Germinal center (tissue), 1 donor: Measurements from ENCODE around the gene GAGE12F.
"Not testable (repeated sequence)": the region's sequence is repeated elsewhere in the genome, so short reads cannot be mapped to it uniquely, and the experiment has no call there.

Experiments
- DNase-seq: peaks from one replicate; pipeline ENCODE4 v3.0.0; 2012; ENCODE audit warnings: mixed read lengths, low spot score

Gene GAGE12F

GRCh38 chrX:49560542-49560941 lies at the start of gene GAGE12F:
Gene GAGE12F, plus strand, starts transcription at chrX:49560842. Its CDS starts 1,155 bp downstream, at chrX:49561997.
- not testable (repeated sequence) for DNase-seq

- not testable (repeated sequence) for DNase-seq
Observed at GRCh38 chrX:49531877-49532276, 28.8 kb upstream of the GAGE12F start, which contains the start of gene GAGE12C. Gene GAGE12C, plus strand, starts transcription at chrX:49532177. Its CDS starts 1,155 bp downstream, at chrX:49533332.

GRCh38 chrX:49541433-49541832 lies 19.2 kb upstream of the GAGE12F start, which contains the start of gene GAGE12D:
Gene GAGE12D, plus strand, starts transcription at chrX:49541733. Its CDS starts 1,155 bp downstream, at chrX:49542888.
- not testable (repeated sequence) for DNase-seq

- DNase-seq = not testable (repeated sequence)
Observed at GRCh38 chrX:49550989-49551388, 9.7 kb upstream of the GAGE12F start, which contains the start of gene GAGE12E. Gene GAGE12E, plus strand, starts transcription at chrX:49551289. Its CDS starts 1,155 bp downstream, at chrX:49552444.

GRCh38 chrX:49568728-49569127 lies 8.1 kb downstream of the GAGE12F start:
- DNase-seq = not testable (repeated sequence)

GRCh38 chrX:49569152-49569551 lies 8.5 kb downstream of the GAGE12F start:
- not testable (repeated sequence) for DNase-seq

GRCh38 chrX:49570100-49570499 lies 9.5 kb downstream of the GAGE12F start, which contains the start of gene GAGE12G:
Gene GAGE12G, plus strand, starts transcription at chrX:49570400. Its CDS starts 1,155 bp downstream, at chrX:49571555.
- DNase-seq = not testable (repeated sequence)

- not testable (repeated sequence) for DNase-seq
Observed at GRCh38 chrX:49579649-49580048, 19.0 kb downstream of the GAGE12F start, which contains the start of gene GAGE12H. Gene GAGE12H, plus strand, starts transcription at chrX:49579949. Its CDS starts 1,155 bp downstream, at chrX:49581104.

GRCh38 chrX:49589196-49589595 lies 28.6 kb downstream of the GAGE12F start, which contains the start of gene GAGE2A:
Gene GAGE2A, plus strand, starts transcription at chrX:49589496. Its CDS starts 1,155 bp downstream, at chrX:49590651.
- DNase-seq = not testable (repeated sequence)

- DNase-seq = not testable (repeated sequence)
Observed at GRCh38 chrX:49589769-49590478, 29.3 kb downstream of the GAGE12F start.

GRCh38 chrX:49590488-49590887 lies 29.8 kb downstream of the GAGE12F start:
- not testable (repeated sequence) for DNase-seq

- not testable (repeated sequence) for DNase-seq
Observed at GRCh38 chrX:49598720-49599119, 38.1 kb downstream of the GAGE12F start, which contains the start of gene GAGE1. Gene GAGE1, plus strand, starts transcription at chrX:49599020. Its CDS starts 1,155 bp downstream, at chrX:49600175.

GRCh38 chrX:49610718-49611310 lies 50.2 kb downstream of the GAGE12F start:
- no peak for DNase-seq
